Hepatocyte (in vitro differentiated cells): ENCODE results near the gene LRRC47.

Experiments used
- CTCF ChIP-seq: fragments of 200-600 bp; sonication (generic); IDR thresholded peaks from 2 replicates; pipeline ENCODE4 v1.5.1; 2016; ENCODE audit warnings: antibody characterized with exemption, mild to moderate bottlenecking; ENCODE audit not compliant: poor library complexity
- EZH2phosphoT487 ChIP-seq: fragments of 200-600 bp; sonication (generic); IDR thresholded peaks from one replicate; pipeline ENCODE4 v1.6.1; 2018; ENCODE audit warnings: antibody characterized with exemption, mild to moderate bottlenecking, low read depth, moderate library complexity; ENCODE audit not compliant: unreplicated experiment, severe bottlenecking

GRCh38 chr1:3817138-3817740 is 20.9 kb upstream of the LRRC47 start:
- no peak for TF ChIP-seq CTCF
- no peak for TF ChIP-seq EZH2phosphoT487
